EL (cell line): ENCODE results near the gene PKIB.

Experiments
- DNase-seq: peaks from one replicate; pipeline ENCODE4 v3.0.0-alpha.2; 2016

PKIB gene

GRCh38 chr6:122751326-122751725, 141.1 kb downstream of the PKIB start:
- DNase-seq: no peak

DNA sequence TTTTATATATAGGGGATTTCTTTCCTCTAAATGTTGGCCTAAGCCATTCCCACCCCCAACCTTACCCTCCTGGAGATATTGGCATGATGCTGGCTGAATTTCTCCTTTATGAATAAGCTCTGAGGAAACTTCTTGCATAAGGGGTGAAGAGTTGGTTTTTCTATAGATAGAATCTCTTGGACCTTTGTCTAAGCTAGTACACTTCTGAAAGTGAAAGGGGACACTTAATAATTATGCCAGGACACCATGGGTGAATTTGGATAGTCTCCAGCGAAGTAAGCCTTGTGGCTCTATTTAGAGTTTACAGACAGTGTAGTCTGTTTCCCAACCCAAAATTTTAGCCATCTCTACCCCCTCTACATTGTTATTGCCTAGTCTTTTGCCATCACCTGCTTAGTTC, 142.3 kb downstream of the PKIB start:
- DNase-seq: no peak

- DNase-seq: no peak
Observed at GRCh38 chr6:122753000-122753687, 142.9 kb downstream of the PKIB start.

GRCh38 chr6:122753688-122754056, 143.5 kb downstream of the PKIB start:
- DNase-seq: peak; percentile 9

- DNase-seq: no peak
Observed at GRCh38 chr6:122754191-122754731, 144.1 kb downstream of the PKIB start.

- no peak for DNase-seq
Observed at GRCh38 chr6:122755901-122756300, 145.7 kb downstream of the PKIB start.

DNA sequence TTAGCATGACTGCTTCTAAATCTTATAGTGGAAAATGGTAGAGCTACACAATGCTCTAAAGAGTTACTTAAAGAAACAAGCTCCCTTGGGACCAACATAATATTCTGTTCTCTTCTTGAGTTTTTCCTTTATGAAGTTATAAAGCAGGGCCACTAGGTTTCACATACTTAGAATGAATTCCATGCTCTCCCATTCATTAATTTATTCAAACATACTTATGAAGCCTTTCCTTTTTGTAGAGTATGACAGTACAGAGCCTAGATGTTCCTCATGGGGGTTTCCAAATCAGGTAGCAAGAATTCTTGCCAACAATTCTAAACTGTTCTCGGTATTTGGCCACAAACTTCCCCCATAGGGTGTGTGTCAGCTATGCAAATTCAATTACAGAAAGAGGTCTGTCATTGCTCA, 148.7 kb downstream of the PKIB start:
- DNase-seq: no peak

- no peak for DNase-seq
Observed at GRCh38 chr6:122760330-122760729, 150.1 kb downstream of the PKIB start.

DNA sequence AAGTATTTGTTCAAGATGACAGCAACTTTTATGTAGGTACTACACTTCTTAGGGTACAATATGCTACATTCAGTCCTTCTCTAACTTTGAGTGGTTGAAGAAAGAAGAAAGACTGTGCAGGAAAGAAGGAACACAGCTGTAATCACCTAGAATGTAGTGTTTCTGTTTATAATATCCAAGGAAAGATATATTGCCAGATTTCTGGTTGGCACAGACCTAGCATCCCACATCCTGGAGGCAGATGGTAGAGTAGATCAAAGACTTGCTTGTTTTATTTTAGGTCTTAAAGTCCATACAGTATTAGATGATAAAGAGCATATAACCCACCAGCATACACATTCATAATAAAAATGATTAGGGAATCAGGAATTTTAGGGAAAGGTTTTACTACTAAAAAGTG, 156.1 kb downstream of the PKIB start:
- DNase-seq: no peak

DNA sequence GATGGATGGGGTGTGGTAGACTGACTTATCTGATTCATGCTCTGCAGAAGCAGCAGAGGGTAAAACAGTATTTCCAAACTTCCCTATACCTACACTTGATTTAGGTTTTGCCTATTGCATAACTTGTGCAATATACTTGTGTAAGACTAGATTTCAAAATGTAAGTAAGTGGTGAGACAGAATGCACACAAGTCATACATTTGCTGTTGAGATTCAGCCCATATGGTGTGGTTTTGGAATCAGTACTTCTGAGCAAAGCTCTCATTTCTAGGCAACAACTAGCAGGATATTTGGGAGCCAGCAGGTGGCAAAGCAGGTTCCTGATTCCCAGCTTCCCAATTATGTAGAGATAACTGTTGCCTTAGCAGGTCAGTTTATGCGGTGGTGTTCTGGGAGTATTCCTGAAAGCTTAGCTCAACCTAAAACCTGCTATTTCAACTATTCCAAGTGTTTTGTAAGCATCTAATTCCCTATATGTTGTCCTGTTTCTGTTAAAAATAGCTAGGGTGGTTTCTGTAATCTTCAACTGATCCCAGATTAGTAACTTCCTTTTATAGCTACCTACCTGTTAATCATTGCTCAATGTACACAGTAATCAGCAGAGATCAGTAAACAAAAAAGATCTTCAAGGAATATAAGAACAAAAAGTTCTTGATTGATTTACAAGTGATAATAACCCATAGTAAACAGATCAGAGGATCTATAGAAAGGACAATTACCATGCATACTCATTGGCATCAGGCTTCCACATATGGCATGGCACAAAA, 160.8 kb downstream of the PKIB start:
- no peak for DNase-seq

DNA sequence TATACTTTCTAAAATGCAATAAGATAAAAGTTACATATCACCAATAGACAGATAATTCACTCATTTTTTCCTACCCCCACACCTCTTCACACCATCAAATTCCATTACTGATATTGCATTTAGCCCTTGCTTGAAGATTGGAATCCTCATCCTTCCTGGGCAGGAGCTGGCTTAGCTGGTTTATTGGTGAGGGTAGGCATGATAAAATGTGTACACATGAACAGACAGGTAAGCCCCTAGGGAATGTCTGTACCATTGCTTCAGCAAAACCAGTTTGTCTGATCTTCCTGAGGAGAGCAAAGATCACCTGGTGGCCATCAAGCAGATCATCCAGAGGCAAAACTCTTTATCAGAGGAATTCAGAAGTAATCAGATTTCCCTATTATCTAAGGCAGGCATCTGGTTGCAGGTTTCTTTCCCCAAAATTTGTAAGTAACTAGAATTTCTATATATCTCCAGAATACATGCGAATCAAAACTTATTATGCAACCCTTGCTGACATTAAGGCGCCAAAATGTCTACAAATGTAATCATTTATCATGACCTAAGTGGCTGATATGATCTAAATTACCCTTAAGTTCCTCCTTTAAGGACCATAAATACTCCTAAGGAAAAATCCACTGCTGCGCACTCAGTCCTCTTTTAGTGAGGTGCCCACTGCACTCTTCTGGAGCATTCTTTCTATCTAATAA, 162.7 kb downstream of the PKIB start:
- no peak for DNase-seq
